Measurements from ENCODE around the gene KLHDC9. TPM values are rescaled to one million over a fixed set of nuclear protein-coding genes. Genes with fewer than 3 reads are reported as not detected.

The KLHDC9 gene
- total RNA-seq, 2 experiments from 2014 or later: 0.41 TPM; not detected in 1

GRCh38 chr1:161089251-161089924 is 8.8 kb upstream of the KLHDC9 start, which contains the start of gene NECTIN4:
Gene NECTIN4, minus strand, starts transcription at chr1:161089558. Its CDS starts 262 bp downstream, at chr1:161089296.
- no peak within 1 kb of the TSS for H3K27ac Mint-ChIP-seq
- Histone ChIP-seq H3K9me3 (ENCODE audit: control insufficient read depth in 1 of 2, insufficient read depth in 1 of 2, low read length in 2 of 2) (no peaks in the 10 kb centered on the region), H3K36me3 (ENCODE audit: insufficient read depth, low read length) (no peaks in the 10 kb centered on the region), H3K4me1 (ENCODE audit: insufficient read depth, low read length) (no peaks in the 10 kb centered on the region), H3K27ac (ENCODE audit: low read depth in 1 of 2, low read length in 2 of 2) (no peak within 1 kb of the TSS), H3K27me3 (ENCODE audit: control insufficient read depth in 1 of 2, insufficient read depth in 2 of 2, low read length in 2 of 2) (no peaks in the 10 kb centered on the region), H3K4me3 (ENCODE audit: low read length) (no peak within 1 kb of the TSS)
- intact Hi-C loops (cut with DNase I, micrococcal nuclease): no loop called here
- TF ChIP-seq CTCF (IDR thresholded peaks at IDR 0.05): no peak
- no peak within 1 kb of the TSS for H3K4me3 Mint-ChIP-seq
- ChIA-PET CTCF (no interaction called here), POLR2A (interaction anchor here (0.9 to 1.2 kb wide), 2 partner anchors 9 to 43 kb away, joined by 3 read pairs; partner anchors contain the start of gene KLHDC9)
- H3K36me3 Mint-ChIP-seq (ENCODE audit: low read depth): no peaks in the 10 kb centered on the region
- H3K27me3 Mint-ChIP-seq: no peaks in the 10 kb centered on the region
- peaks cover 9% of the 10 kb centered on the region for H3K4me1 Mint-ChIP-seq (ENCODE audit: low read depth)
- ATAC-seq (ENCODE audit: poor library complexity) (no peak), DNase-seq (peak in 1 of 14 experiments; percentile 21)
- H3K9me3 Mint-ChIP-seq: no peaks in the 10 kb centered on the region

GRCh38 chr1:161089938-161090337 is 8.2 kb upstream of the KLHDC9 start:
- Mint-ChIP-seq H3K36me3 (ENCODE audit: low read depth) (no peaks in the 10 kb centered on the region), H3K4me3 (no peak overlapping the region), H3K4me1 (ENCODE audit: low read depth) (peaks cover 9% of the 10 kb centered on the region), H3K27ac (no peak overlapping the region), H3K9me3 (no peaks in the 10 kb centered on the region), H3K27me3 (no peaks in the 10 kb centered on the region)
- no peak for ATAC-seq (ENCODE audit: poor library complexity)
- intact Hi-C loops (cut with DNase I, micrococcal nuclease): loop anchor here (2.0 to 10.0 kb wide), 2 partner anchors 17 to 255 kb away; no protein-coding TSS in a partner anchor
- no peak for DNase-seq
- Histone ChIP-seq H3K36me3 (ENCODE audit: insufficient read depth, low read length) (no peaks in the 10 kb centered on the region), H3K4me3 (ENCODE audit: low read length) (no peak overlapping the region), H3K4me1 (ENCODE audit: insufficient read depth, low read length) (no peaks in the 10 kb centered on the region), H3K27ac (ENCODE audit: low read depth in 1 of 2, low read length in 2 of 2) (no peak overlapping the region), H3K27me3 (ENCODE audit: control insufficient read depth in 1 of 2, insufficient read depth in 2 of 2, low read length in 2 of 2) (no peaks in the 10 kb centered on the region), H3K9me3 (ENCODE audit: control insufficient read depth in 1 of 2, insufficient read depth in 1 of 2, low read length in 2 of 2) (no peaks in the 10 kb centered on the region)
- TF ChIP-seq CTCF (IDR thresholded peaks at IDR 0.05): no peak
- CTCF ChIA-PET: no interaction called here
- POLR2A ChIA-PET: interaction anchor here (1.2 kb wide), 1 partner anchor 8 kb away, joined by 3 read pairs; the partner anchor contains the start of gene KLHDC9

GRCh38 chr1:161090617-161091016 is 7.5 kb upstream of the KLHDC9 start:
- Histone ChIP-seq H3K4me3 (ENCODE audit: low read length) (no peak overlapping the region), H3K36me3 (ENCODE audit: insufficient read depth, low read length) (no peaks in the 10 kb centered on the region), H3K27me3 (ENCODE audit: control insufficient read depth in 1 of 2, insufficient read depth in 2 of 2, low read length in 2 of 2) (no peaks in the 10 kb centered on the region), H3K4me1 (ENCODE audit: insufficient read depth, low read length) (no peaks in the 10 kb centered on the region), H3K27ac (ENCODE audit: low read depth in 1 of 2, low read length in 2 of 2) (no peak overlapping the region), H3K9me3 (ENCODE audit: control insufficient read depth in 1 of 2, insufficient read depth in 1 of 2, low read length in 2 of 2) (no peaks in the 10 kb centered on the region)
- DNase-seq (no peak), ATAC-seq (ENCODE audit: poor library complexity) (peak; percentile 43)
- intact Hi-C loops (cut with DNase I, micrococcal nuclease): loop anchor here (2.0 to 10.0 kb wide), 2 partner anchors 18 to 256 kb away; no protein-coding TSS in a partner anchor
- no peak for TF ChIP-seq CTCF (IDR thresholded peaks at IDR 0.05)
- H3K36me3 Mint-ChIP-seq (ENCODE audit: low read depth): no peaks in the 10 kb centered on the region
- no peaks in the 10 kb centered on the region for H3K27me3 Mint-ChIP-seq
- no peaks in the 10 kb centered on the region for H3K9me3 Mint-ChIP-seq
- no peak overlapping the region for H3K4me3 Mint-ChIP-seq
- H3K4me1 Mint-ChIP-seq (ENCODE audit: low read depth): peaks cover 9% of the 10 kb centered on the region
- POLR2A ChIA-PET: interaction anchor here (0.9 to 1.2 kb wide), 2 partner anchors 21 to 22 kb away, joined by 3 read pairs; partner anchors contain the start of gene ARHGAP30
- CTCF ChIA-PET: no interaction called here
- no peak overlapping the region for H3K27ac Mint-ChIP-seq
